Stimulated activated effector memory CD8-positive, alpha-beta T cell treated with anti-CD3 and anti-CD28 coated beads, Interleukin-12 subunit alpha, Interleukin-12 subunit beta, amount 100 ng/mL, for 72 hours (primary cell): ENCODE measurements around the gene LRRC31.

ENCODE experiments used
- ATAC-seq: fragments of 150-1000 bp; cut with Tn5 transposase; 2 replicates; pipeline ENCODE4 v1.10.0; 2021
- DNase-seq, 2 donors: peaks; one replicate each; pipeline ENCODE4 v3.0.0; 2021 to 2022; ENCODE audit warnings: low spot score in 2 of 2
- H3K27ac Mint-ChIP-seq: one replicate; pipeline ENCODE4 v1.8.0; 2022; ENCODE audit warnings: mild to moderate bottlenecking, mixed read lengths
- H3K36me3 Mint-ChIP-seq: one replicate; pipeline ENCODE4 v1.8.0; 2022; ENCODE audit warnings: mild to moderate bottlenecking, mixed read lengths
- H3K4me1 Mint-ChIP-seq: one replicate; pipeline ENCODE4 v1.8.0; 2022; ENCODE audit warnings: mixed read lengths
- H3K4me3 Mint-ChIP-seq: one replicate; pipeline ENCODE4 v1.8.0; 2022; ENCODE audit warnings: mild to moderate bottlenecking, mixed read lengths
- H3K9me3 Mint-ChIP-seq: one replicate; pipeline ENCODE4 v1.8.0; 2022; ENCODE audit warnings: mixed read lengths

The LRRC31 gene

GRCh38 chr3:169869484-169870220 is at the start of gene LRRC31:
Gene LRRC31 (minus strand): TSS chr3:169869935. CDS start chr3:169869807, 128 bp downstream.
- Mint-ChIP-seq H3K27ac (no peak within 1 kb of the TSS), H3K36me3 (no peaks in the 10 kb centered on the region), H3K4me1 (peaks cover 13% of the 10 kb centered on the region), H3K4me3 (no peak within 1 kb of the TSS), H3K9me3 (no peaks in the 10 kb centered on the region)
- no peak for DNase-seq
- no peak for ATAC-seq

GRCh38 chr3:169914321-169914720 is 44.6 kb upstream of the LRRC31 start:
- Mint-ChIP-seq H3K36me3 (no peaks in the 10 kb centered on the region), H3K4me3 (no peak overlapping the region), H3K9me3 (no peaks in the 10 kb centered on the region), H3K27ac (no peak overlapping the region), H3K4me1 (no peaks in the 10 kb centered on the region)
- no peak for ATAC-seq
- DNase-seq, result no peak

- H3K36me3 Mint-ChIP-seq, result no peaks in the 10 kb centered on the region
- no peaks in the 10 kb centered on the region for H3K4me1 Mint-ChIP-seq
- ATAC-seq, result no peak
- no peaks in the 10 kb centered on the region for H3K9me3 Mint-ChIP-seq
- no peak overlapping the region for H3K27ac Mint-ChIP-seq
- DNase-seq, result no peak
- H3K4me3 Mint-ChIP-seq, result no peak overlapping the region
Measured at GRCh38 chr3:169913323-169913722, 43.6 kb upstream of the LRRC31 start.

GRCh38 chr3:169911272-169911671 is 41.5 kb upstream of the LRRC31 start, which contains the start of gene SAMD7:
Gene SAMD7 (plus strand): TSS chr3:169911572. CDS start chr3:169919499, 7,927 bp downstream.
- ATAC-seq, result no peak
- Mint-ChIP-seq H3K9me3 (no peaks in the 10 kb centered on the region), H3K36me3 (no peaks in the 10 kb centered on the region), H3K27ac (no peak within 1 kb of the TSS), H3K4me1 (no peaks in the 10 kb centered on the region), H3K4me3 (no peak within 1 kb of the TSS)
- no peak for DNase-seq

GRCh38 chr3:169907944-169908343 is 38.2 kb upstream of the LRRC31 start:
- Mint-ChIP-seq H3K4me3 (no peak overlapping the region), H3K4me1 (no peaks in the 10 kb centered on the region), H3K9me3 (no peaks in the 10 kb centered on the region), H3K27ac (no peak overlapping the region), H3K36me3 (no peaks in the 10 kb centered on the region)
- no peak for DNase-seq
- ATAC-seq, result peak; percentile 52

GRCh38 chr3:169907476-169907875 is 37.7 kb upstream of the LRRC31 start:
- Mint-ChIP-seq H3K36me3 (no peaks in the 10 kb centered on the region), H3K9me3 (no peaks in the 10 kb centered on the region), H3K4me1 (no peaks in the 10 kb centered on the region), H3K27ac (no peak overlapping the region), H3K4me3 (no peak overlapping the region)
- ATAC-seq (no peak), DNase-seq (no peak)

GRCh38 chr3:169905404-169905803 is 35.7 kb upstream of the LRRC31 start:
- Mint-ChIP-seq H3K9me3 (peaks cover 7% of the 10 kb centered on the region), H3K4me3 (no peak overlapping the region), H3K36me3 (no peaks in the 10 kb centered on the region), H3K27ac (no peak overlapping the region), H3K4me1 (no peaks in the 10 kb centered on the region)
- ATAC-seq (no peak), DNase-seq (no peak)

GRCh38 chr3:169901453-169901852 is 31.7 kb upstream of the LRRC31 start:
- Mint-ChIP-seq H3K27ac (no peak overlapping the region), H3K36me3 (no peaks in the 10 kb centered on the region), H3K4me3 (no peak overlapping the region), H3K9me3 (peaks cover 7% of the 10 kb centered on the region), H3K4me1 (no peaks in the 10 kb centered on the region)
- no peak for DNase-seq
- no peak for ATAC-seq

GRCh38 chr3:169897284-169897683 is 27.5 kb upstream of the LRRC31 start:
- Mint-ChIP-seq H3K4me1 (no peaks in the 10 kb centered on the region), H3K27ac (no peak overlapping the region), H3K36me3 (no peaks in the 10 kb centered on the region), H3K9me3 (peaks cover 7% of the 10 kb centered on the region), H3K4me3 (no peak overlapping the region)
- ATAC-seq (no peak), DNase-seq (no peak)

GRCh38 chr3:169895072-169895471 is 25.3 kb upstream of the LRRC31 start:
- Mint-ChIP-seq H3K4me3 (no peak overlapping the region), H3K27ac (no peak overlapping the region), H3K36me3 (no peaks in the 10 kb centered on the region), H3K9me3 (no peaks in the 10 kb centered on the region), H3K4me1 (no peaks in the 10 kb centered on the region)
- ATAC-seq (no peak), DNase-seq (no peak)

GRCh38 chr3:169894110-169894509 is 24.4 kb upstream of the LRRC31 start:
- Mint-ChIP-seq H3K9me3 (no peaks in the 10 kb centered on the region), H3K36me3 (no peaks in the 10 kb centered on the region), H3K27ac (no peak overlapping the region), H3K4me1 (no peaks in the 10 kb centered on the region), H3K4me3 (no peak overlapping the region)
- no peak for ATAC-seq
- no peak for DNase-seq

GRCh38 chr3:169891886-169892285 is 22.2 kb upstream of the LRRC31 start:
- ATAC-seq, result no peak
- H3K4me3 Mint-ChIP-seq, result no peak overlapping the region
- no peak overlapping the region for H3K27ac Mint-ChIP-seq
- no peaks in the 10 kb centered on the region for H3K4me1 Mint-ChIP-seq
- H3K9me3 Mint-ChIP-seq, result no peaks in the 10 kb centered on the region
- DNase-seq, result no peak
- H3K36me3 Mint-ChIP-seq, result no peaks in the 10 kb centered on the region

- no peaks in the 10 kb centered on the region for H3K4me1 Mint-ChIP-seq
Measured at GRCh38 chr3:169886671-169887070, 16.9 kb upstream of the LRRC31 start.

GRCh38 chr3:169880576-169881250 is 11.0 kb upstream of the LRRC31 start:
- no peaks in the 10 kb centered on the region for H3K4me1 Mint-ChIP-seq
- H3K9me3 Mint-ChIP-seq, result no peaks in the 10 kb centered on the region
- no peak overlapping the region for H3K4me3 Mint-ChIP-seq
- no peak for DNase-seq
- H3K27ac Mint-ChIP-seq, result no peak overlapping the region
- ATAC-seq, result no peak
- no peaks in the 10 kb centered on the region for H3K36me3 Mint-ChIP-seq

More at GRCh38 chr3:169886671-169887070, 16.9 kb upstream of the LRRC31 start:
- H3K36me3 Mint-ChIP-seq, result no peaks in the 10 kb centered on the region
- no peak for ATAC-seq
- no peak overlapping the region for H3K27ac Mint-ChIP-seq
- no peak for DNase-seq
- H3K9me3 Mint-ChIP-seq, result no peaks in the 10 kb centered on the region
- H3K4me3 Mint-ChIP-seq, result no peak overlapping the region

GRCh38 chr3:169879845-169880575 is 10.3 kb upstream of the LRRC31 start:
- DNase-seq, result no peak
- peak; percentile 39 for ATAC-seq
- no peaks in the 10 kb centered on the region for H3K9me3 Mint-ChIP-seq
- no peak overlapping the region for H3K27ac Mint-ChIP-seq
- H3K4me3 Mint-ChIP-seq, result no peak overlapping the region
- H3K4me1 Mint-ChIP-seq, result no peaks in the 10 kb centered on the region
- H3K36me3 Mint-ChIP-seq, result no peaks in the 10 kb centered on the region
